Esophagus muscularis mucosa (tissue), 4 donors: Measurements from ENCODE around the gene BICC1. TPM values are rescaled to one million over a fixed set of nuclear protein-coding genes. Genes with fewer than 3 reads are reported as not detected.

ENCODE experiments used
- DNase-seq: peaks from one replicate; pipeline ENCODE4 v3.0.0-alpha.2; 2017; ENCODE audit errors: extremely low spot score
- H3K27ac ChIP-seq, 4 donors: fragments of 200-600 bp; sonication (generic); replicated peaks in 1 of 4; 1 replicate in 3 of 4; 2 replicates in 1 of 4; pipeline ENCODE4 v1.5.1; 2016 to 2019; ENCODE audit warnings: mild to moderate bottlenecking in 1 of 4
- H3K27me3 ChIP-seq, 4 donors: fragments of 200-600 bp; sonication (generic); one replicate each; pipeline versions ENCODE4 v1.5.1 to v1.6.0; 2016 to 2019
- H3K36me3 ChIP-seq, 4 donors: fragments of 200-600 bp; sonication (generic); one replicate each; pipeline ENCODE4 v1.5.1; 2016 to 2019
- H3K4me1 ChIP-seq, 4 donors: fragments of 200-600 bp; sonication (generic); one replicate each; pipeline ENCODE4 v1.5.1; 2016 to 2019
- H3K4me3 ChIP-seq, 4 donors: fragments of 200-600 bp; sonication (generic); 1 replicate in 2 of 4; 2 replicates in 2 of 4; pipeline ENCODE4 v1.5.1; 2016 to 2019; ENCODE audit warnings: mild to moderate bottlenecking in 4 of 4, moderate library complexity in 1 of 4
- H3K9me3 ChIP-seq, 4 donors: fragments of 200-600 bp; sonication (generic); 1 replicate in 3 of 4; 2 replicates in 1 of 4; pipeline ENCODE4 v1.5.1; 2016 to 2019
- CTCF ChIP-seq, 3 experiments: fragments of 200-600 bp in 2 of 3; fragments of 450-650 bp in 1 of 3; sonication (generic) in 2 of 3; IDR thresholded peaks; one replicate each; pipeline ENCODE4 v1.5.1; 2017 to 2019; ENCODE audit warnings: antibody characterized with exemption in 3 of 3, mild to moderate bottlenecking in 2 of 3, moderate library complexity in 1 of 3
- EP300 ChIP-seq: sonication (generic); formaldehyde crosslinking; IDR thresholded peaks from one replicate; pipeline ENCODE4 v1.6.1; 2017; ENCODE audit warnings: antibody characterized with exemption
- POLR2A ChIP-seq: fragments of 450-650 bp; IDR thresholded peaks from one replicate; pipeline ENCODE4 v1.6.1; 2017; ENCODE audit warnings: antibody characterized with exemption, moderate library complexity, mild to moderate bottlenecking, low read depth
- POLR2AphosphoS5 ChIP-seq, 2 donors: sonication (generic); formaldehyde crosslinking; IDR thresholded peaks; one replicate each; pipeline ENCODE4 v1.6.1; 2017; ENCODE audit warnings: antibody characterized with exemption in 2 of 2
- WGBS: methylation state at CpG from one replicate; pipeline ENCODE4 v1.1.5; 2018; 5-methylcytosine and 5-hydroxymethylcytosine counted together
- intact Hi-C: fragments of 100-400 bp; cut with DNase I; formaldehyde crosslinking; loops from one replicate; pipeline ENCODE4 v1.15.1; 2023
- total RNA-seq, 4 donors: library from RNA; depleted of rRNA; stranded (reverse); fragments of >200 nt; gene quantifications; one replicate each; pipeline versions ENCODE4 v1.1.0 to v1.2.1, GENCODE V29; 2016

The BICC1 gene
- total RNA-seq, 4 donors from 2014 or later, result 19.1 to 24.9 (median 20.5) TPM

- Histone ChIP-seq H3K4me1 (peaks cover 0 to 17% (median 9%) of the 10 kb centered on the region in 4 donors), H3K27ac (peak overlapping the region in 1 of 4 donors; percentile 28), H3K4me3 (no peak overlapping the region), H3K36me3 (no peaks in the 10 kb centered on the region), H3K27me3 (no peaks in the 10 kb centered on the region), H3K9me3 (peaks cover 0 to 8% (median 3%) of the 10 kb centered on the region in 4 donors)
- 80% methylated on average over 3 of the region's 3 CpGs for WGBS
- intact Hi-C loops, result no loop called here
- DNase-seq, result no peak
- no peak for TF ChIP-seq POLR2A
- no peak for TF ChIP-seq POLR2AphosphoS5 (IDR thresholded peaks at IDR 0.05)
- no peak for TF ChIP-seq EP300
- TF ChIP-seq CTCF (IDR thresholded peaks at IDR 0.05), result no peak
Measured at GRCh38 chr10:58667658-58668310, 155.1 kb downstream of the BICC1 start.

GRCh38 chr10:58672845-58673244, 160.2 kb downstream of the BICC1 start:
- H3K36me3 ChIP-seq, result no peaks in the 10 kb centered on the region
- no peaks in the 10 kb centered on the region for H3K27me3 ChIP-seq
- intact Hi-C loops, result no loop called here
- H3K4me1 ChIP-seq, result no peaks in the 10 kb centered on the region
- no peak for DNase-seq
- TF ChIP-seq EP300, result no peak
- TF ChIP-seq POLR2A, result no peak
- TF ChIP-seq POLR2AphosphoS5 (IDR thresholded peaks at IDR 0.05), result no peak
- no peak for TF ChIP-seq CTCF (IDR thresholded peaks at IDR 0.05)
- no peaks in the 10 kb centered on the region for H3K9me3 ChIP-seq
- H3K27ac ChIP-seq, result no peak overlapping the region
- H3K4me3 ChIP-seq, result no peak overlapping the region

GRCh38 chr10:58674251-58674650, 161.6 kb downstream of the BICC1 start:
- no peaks in the 10 kb centered on the region for H3K9me3 ChIP-seq
- WGBS, result 80% methylated on average over 2 of the region's 2 CpGs
- H3K4me1 ChIP-seq, result no peaks in the 10 kb centered on the region
- no peaks in the 10 kb centered on the region for H3K36me3 ChIP-seq
- TF ChIP-seq POLR2AphosphoS5 (IDR thresholded peaks at IDR 0.05), result no peak
- TF ChIP-seq EP300, result no peak
- TF ChIP-seq POLR2A, result no peak
- TF ChIP-seq CTCF (IDR thresholded peaks at IDR 0.05), result no peak
- H3K4me3 ChIP-seq, result no peak overlapping the region
- no peak overlapping the region for H3K27ac ChIP-seq
- intact Hi-C loops, result no loop called here
- H3K27me3 ChIP-seq, result no peaks in the 10 kb centered on the region
- no peak for DNase-seq

GRCh38 chr10:58675321-58675720, 162.6 kb downstream of the BICC1 start:
- Histone ChIP-seq H3K9me3 (no peaks in the 10 kb centered on the region), H3K4me3 (no peak overlapping the region), H3K4me1 (no peaks in the 10 kb centered on the region), H3K27me3 (no peaks in the 10 kb centered on the region), H3K27ac (no peak overlapping the region), H3K36me3 (no peaks in the 10 kb centered on the region)
- 91% methylated on average over 2 of the region's 2 CpGs for WGBS
- intact Hi-C loops, result no loop called here
- no peak for TF ChIP-seq POLR2AphosphoS5 (IDR thresholded peaks at IDR 0.05)
- no peak for TF ChIP-seq EP300
- TF ChIP-seq CTCF (IDR thresholded peaks at IDR 0.05), result no peak
- TF ChIP-seq POLR2A, result no peak
- DNase-seq, result no peak

GRCh38 chr10:58691528-58691927, 178.9 kb downstream of the BICC1 start:
- DNase-seq, result no peak
- TF ChIP-seq CTCF (IDR thresholded peaks at IDR 0.05) (no peak), POLR2A (no peak), POLR2AphosphoS5 (IDR thresholded peaks at IDR 0.05) (no peak), EP300 (no peak)
- Histone ChIP-seq H3K27ac (no peak overlapping the region), H3K4me3 (no peak overlapping the region), H3K9me3 (peaks cover 0 to 20% (median 11%) of the 10 kb centered on the region in 4 donors), H3K36me3 (no peaks in the 10 kb centered on the region), H3K27me3 (no peaks in the 10 kb centered on the region), H3K4me1 (peaks cover 0 to 5% (median 0%) of the 10 kb centered on the region in 4 donors)
- WGBS, result 78% methylated on average over 2 of the region's 2 CpGs
- intact Hi-C loops, result no loop called here
